Esophagus squamous epithelium (tissue), 4 donors: ENCODE data around the gene ECE1.

Source experiments
- POLR2A ChIP-seq, 4 donors: fragments of 450-650 bp; IDR thresholded peaks; one replicate each; pipeline ENCODE4 v1.6.1; 2017; ENCODE audit warnings: antibody characterized with exemption in 4 of 4, mild to moderate bottlenecking in 4 of 4, moderate library complexity in 3 of 4
- TF ChIP-seq, protein P1 (sequence below), 6 experiments: fragments of 450-650 bp in 4 of 6; fragments of 200-600 bp in 2 of 6; sonication (generic) in 2 of 6; IDR thresholded peaks; one replicate each; pipeline ENCODE4 v1.5.1; 2016 to 2019; ENCODE audit warnings: antibody characterized with exemption in 6 of 6, mild to moderate bottlenecking in 4 of 6, moderate library complexity in 4 of 6

DNA sequence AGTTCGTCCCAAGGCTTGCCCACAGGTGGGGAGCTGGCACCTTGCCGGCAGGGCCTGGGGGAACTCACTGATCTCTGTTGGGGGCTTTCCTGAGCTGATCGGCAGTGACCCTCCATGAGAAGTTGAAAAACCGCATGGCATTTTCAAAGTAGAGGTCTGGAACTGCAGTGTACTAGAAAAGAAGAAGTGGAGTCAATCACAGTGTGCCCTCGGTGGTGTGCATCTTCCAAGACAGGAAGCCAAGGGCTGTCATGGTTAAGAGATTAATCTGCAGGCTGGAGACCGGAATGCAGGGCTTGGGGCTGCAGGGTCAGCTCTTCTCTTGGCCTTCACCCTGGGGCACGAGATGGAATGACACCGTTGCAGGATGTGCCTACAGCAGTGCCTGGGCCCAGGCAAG, 56.8 kb downstream of the ECE1 start:
- TF ChIP-seq, protein P1, sequence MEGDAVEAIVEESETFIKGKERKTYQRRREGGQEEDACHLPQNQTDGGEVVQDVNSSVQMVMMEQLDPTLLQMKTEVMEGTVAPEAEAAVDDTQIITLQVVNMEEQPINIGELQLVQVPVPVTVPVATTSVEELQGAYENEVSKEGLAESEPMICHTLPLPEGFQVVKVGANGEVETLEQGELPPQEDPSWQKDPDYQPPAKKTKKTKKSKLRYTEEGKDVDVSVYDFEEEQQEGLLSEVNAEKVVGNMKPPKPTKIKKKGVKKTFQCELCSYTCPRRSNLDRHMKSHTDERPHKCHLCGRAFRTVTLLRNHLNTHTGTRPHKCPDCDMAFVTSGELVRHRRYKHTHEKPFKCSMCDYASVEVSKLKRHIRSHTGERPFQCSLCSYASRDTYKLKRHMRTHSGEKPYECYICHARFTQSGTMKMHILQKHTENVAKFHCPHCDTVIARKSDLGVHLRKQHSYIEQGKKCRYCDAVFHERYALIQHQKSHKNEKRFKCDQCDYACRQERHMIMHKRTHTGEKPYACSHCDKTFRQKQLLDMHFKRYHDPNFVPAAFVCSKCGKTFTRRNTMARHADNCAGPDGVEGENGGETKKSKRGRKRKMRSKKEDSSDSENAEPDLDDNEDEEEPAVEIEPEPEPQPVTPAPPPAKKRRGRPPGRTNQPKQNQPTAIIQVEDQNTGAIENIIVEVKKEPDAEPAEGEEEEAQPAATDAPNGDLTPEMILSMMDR (IDR thresholded peaks at IDR 0.05), result no peak
- no peak for TF ChIP-seq POLR2A (IDR thresholded peaks at IDR 0.05)
